ENCODE data around the gene HYPK.
"Not testable (repeated sequence)": the region's sequence is repeated elsewhere in the genome, so short reads cannot be mapped to it uniquely, and the experiment has no call there.

The HYPK gene

DNA sequence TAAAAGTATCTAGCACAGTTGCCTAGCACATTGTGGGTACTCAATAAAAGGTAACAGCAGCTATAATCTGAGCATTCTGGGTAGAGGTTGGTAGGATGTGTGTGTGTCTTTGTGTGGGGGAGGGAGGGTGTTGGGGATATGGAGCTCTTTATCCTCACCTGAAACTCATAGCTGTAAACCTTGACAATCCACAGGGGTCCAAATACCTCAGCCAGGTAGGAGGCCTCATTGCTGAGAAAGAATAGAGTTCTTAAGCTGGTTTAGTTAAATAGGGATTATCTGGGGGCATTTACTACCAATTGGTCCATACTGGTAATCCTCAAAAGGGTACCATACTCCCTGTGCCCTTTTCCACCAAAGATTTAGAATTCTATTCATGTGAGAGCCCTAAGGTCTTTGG lies 4.4 kb upstream of the HYPK start:
- no peak for DNase-seq

GRCh38 chr15:43796566-43796965 lies 3.8 kb upstream of the HYPK start:
- DNase-seq: no peak

- no peak for DNase-seq
Measured at GRCh38 chr15:43799209-43799944, 1.0 kb upstream of the HYPK start.

DNA sequence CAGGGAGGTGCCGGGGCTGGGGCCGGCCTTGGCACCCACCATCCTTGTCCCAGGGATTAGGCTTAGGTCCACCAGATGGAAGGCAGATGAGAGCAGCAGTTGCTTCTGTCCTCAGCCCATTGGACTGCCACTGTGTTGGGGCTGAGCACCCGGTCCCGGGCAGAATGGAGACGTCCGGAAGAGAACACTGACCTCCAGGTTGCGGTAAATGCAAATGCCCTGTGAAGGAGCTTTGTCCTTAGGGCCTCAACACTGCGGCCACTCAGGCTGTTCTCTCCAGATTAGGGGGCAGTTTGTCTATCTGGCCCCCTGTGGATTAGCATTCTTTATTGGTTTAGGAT lies 484 bp upstream of the HYPK start, which contains the start of gene SERINC4:
Gene SERINC4, minus strand, starts transcription at position 276 of the 341 bp plus-strand sequence. Its CDS starts 234 bp downstream, at position 42.
- no peak for DNase-seq

DNA sequence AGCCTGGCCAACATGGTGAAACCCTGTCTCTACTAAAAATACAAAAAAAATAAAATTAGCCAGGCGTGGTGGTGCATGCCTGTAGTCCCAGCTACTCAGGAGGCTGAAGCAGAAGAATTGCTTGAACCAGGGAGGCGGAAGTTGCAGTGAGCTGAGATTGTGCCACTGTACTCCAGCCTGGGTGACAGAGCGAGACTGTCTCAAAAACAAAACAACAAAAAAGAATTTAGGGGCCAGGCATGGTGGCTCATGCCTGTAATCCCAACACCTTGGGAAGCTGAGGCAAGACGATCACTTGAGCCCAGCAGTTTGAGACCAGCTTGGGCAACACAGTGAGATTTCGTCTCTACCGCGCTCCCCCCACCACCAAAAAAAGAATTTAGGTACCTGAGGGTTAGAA lies 2.3 kb downstream of the HYPK start:
- DNase-seq: not testable (repeated sequence)

DNA sequence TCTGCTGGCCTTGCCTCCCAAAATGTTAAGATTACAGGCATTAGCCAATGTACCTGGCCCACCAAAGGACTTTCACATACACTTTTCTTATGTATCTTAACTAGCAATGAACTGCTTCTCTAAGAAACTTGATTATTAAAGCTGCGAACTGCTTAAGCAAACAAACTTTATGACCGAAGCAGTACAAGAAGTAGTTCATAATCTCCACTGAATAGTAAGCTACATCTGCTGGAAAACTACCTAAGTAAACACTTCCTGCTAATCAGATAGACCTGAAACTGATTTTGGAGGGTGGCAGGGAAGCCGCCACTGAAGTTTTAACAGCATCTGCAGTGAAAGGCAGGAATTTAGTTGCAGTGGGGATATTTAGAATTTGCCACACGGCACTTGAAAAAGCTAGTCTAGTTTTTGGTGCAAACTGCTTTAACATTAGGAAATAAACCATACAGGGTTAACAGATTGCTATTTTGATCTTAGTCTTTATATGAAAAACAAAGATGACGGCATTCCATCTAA lies 8.1 kb downstream of the HYPK start:
- no peak for DNase-seq

- DNase-seq: no peak
Measured at GRCh38 chr15:43808960-43809678, 8.7 kb downstream of the HYPK start.

DNA sequence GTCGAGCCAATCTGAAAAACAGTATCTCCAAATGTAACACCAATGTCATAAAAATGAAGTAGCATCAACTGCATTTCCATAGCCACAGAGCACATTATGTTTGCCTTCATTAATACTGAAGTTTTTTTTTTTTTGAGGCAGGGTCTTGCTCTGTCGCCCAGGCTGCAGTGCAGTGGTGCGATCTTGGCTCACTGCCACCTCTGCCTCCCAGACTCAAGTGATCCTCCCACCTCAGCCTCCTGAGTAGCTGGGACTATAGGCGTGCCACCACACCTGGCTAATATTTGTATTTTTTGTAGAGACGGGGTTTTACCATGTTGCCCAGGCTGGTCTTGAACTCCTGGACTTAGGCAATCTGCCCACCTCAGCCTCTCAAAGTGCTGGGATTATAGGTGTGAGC lies 14.7 kb downstream of the HYPK start:
- DNase-seq: not testable (repeated sequence)

DNA sequence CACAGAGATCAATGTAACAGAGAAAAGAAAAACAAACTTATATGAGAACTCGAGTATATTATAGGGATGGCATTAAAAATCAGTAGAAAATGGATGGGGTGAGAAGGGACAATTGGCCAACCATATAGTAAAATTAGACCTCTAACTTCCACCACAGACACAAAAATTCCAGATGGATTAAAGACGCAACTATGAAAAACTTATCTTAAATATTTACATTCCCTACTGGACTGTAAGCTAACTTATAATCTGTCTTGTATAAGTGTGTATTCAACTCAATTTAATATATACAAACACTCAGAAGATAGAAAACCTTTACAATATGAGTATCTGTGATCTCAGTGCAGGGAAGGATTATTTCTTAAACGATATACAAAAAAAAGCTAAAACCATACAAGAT lies 21.1 kb downstream of the HYPK start:
- DNase-seq: no peak

- peak; percentile 97 for DNase-seq
Measured at GRCh38 chr15:43824302-43825246, 24.2 kb downstream of the HYPK start, which contains the start of gene MFAP1. MFAP1 (minus strand) TSS chr15:43824690; CDS start chr15:43824569, 121 bp downstream.

GRCh38 chr15:43825305-43825704 lies 24.9 kb downstream of the HYPK start:
- DNase-seq: not testable (repeated sequence)

DNA sequence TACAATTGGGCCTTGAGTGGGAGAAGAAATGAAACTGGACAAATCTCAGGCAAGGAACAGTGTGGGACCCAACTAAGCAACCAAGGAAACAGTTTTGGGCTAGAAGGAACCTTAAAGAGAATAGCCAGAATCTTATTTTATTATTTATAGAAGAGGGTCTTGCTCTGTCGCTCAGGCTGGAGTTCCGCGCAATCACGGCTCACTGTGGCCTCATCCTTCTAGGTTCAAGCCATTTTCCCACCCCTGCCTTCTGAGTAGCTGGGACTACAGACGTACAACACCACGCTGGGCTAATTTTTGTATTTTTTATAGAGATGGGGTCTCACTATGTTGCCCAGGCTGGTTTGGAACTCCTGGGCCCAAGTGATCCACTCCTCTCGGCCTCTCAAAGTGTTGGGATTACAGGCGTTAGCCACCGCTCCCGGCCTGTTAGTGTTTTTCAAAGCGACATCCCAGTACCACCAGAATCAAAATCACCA lies 25.7 kb downstream of the HYPK start:
- DNase-seq: no peak

- peak; percentile 84 for DNase-seq
Measured at GRCh38 chr15:43826508-43827341, 26.3 kb downstream of the HYPK start, which contains the start of gene WDR76. WDR76 (plus strand) TSS chr15:43827002; CDS start chr15:43827033, 31 bp downstream.

DNA sequence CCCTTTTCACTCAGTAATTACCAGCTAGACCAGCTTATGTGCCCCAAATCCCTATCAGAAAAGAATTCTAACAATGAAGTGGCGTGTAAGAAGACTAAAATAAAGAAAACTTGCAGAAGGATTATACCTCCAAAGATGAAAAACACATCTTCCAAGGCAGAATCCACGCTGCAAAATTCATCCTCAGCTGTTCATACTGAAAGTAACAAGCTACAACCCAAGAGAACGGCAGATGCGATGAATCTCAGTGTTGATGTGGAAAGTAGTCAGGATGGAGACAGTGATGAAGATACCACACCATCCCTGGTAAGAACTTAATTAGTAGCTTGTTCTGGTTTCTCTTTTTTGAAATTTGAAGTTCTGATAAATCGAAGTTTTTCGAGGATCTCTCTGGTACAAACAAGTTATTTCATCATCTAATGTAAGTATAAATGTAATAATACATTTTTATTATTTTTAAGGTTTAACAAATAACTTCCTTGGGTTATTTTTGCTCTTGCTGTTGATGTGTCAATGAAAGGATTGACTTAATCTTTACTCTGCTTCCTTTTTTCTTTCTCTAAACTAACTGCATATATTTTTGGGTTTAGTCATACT lies 27.8 kb downstream of the HYPK start:
- DNase-seq: peak; percentile 3

DNA sequence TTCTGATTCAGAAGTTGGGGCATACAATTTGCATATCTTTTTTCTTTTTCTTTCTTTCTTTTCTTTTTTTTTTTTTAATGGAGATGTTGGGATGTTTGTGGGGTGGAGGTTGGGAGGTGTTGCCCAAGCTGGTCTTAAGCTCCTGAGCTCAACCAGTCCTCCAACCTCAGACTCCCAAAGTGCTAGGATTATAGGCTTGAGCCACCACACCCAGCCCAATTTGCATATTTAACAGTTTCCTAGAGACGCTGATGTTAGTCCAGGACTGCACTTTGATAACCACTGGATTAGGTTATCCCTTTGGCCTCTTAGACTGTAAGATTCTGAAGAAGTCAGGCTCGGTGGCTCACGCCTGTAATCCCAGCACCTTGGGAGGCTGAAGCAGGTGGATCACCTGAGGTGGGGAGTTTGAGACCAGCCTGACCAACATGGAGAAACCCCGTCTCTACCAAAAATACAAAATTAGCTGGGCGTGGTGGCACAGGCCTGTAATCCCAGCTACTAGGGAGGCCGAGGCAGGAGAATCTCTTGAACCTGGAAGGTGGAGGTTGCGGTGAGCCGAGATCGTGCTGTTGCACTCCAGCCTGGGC lies 29.6 kb downstream of the HYPK start:
- not testable (repeated sequence) for DNase-seq

GRCh38 chr15:43830691-43831275 lies 30.4 kb downstream of the HYPK start:
- not testable (repeated sequence) for DNase-seq

GRCh38 chr15:43831519-43832052 lies 31.2 kb downstream of the HYPK start:
- not testable (repeated sequence) for DNase-seq

GRCh38 chr15:43832485-43832884 lies 32.1 kb downstream of the HYPK start:
- not testable (repeated sequence) for DNase-seq

DNA sequence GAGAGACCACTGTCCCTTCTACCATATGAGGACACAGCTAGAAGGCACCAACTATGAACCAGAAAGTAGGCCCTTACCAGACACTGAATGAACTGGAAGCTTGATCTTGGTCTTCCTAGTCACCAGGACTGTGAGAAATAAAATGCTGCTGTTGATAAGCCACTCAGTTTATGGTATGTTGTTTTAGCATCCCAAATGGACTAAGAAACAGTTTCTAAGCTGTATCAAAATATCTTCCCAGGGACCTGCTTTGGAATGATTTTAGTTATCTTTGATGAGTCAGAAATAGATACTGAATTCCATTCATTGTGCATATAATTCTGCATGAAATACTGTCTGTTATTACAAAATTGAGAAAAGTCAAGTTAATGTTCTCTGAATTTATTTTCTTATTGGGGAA lies 45.0 kb downstream of the HYPK start:
- DNase-seq: no peak

- no peak for DNase-seq
Measured at GRCh38 chr15:43851251-43851650, 50.9 kb downstream of the HYPK start.
